Activated CD4-positive, CD25-positive, alpha-beta regulatory T cell treated with anti-CD3 and anti-CD28 coated beads, Interleukin-2, amount 50 U/mL, for 16 hours (primary cell): ENCODE data around the gene TNRC18.
"Not testable (repeated sequence)": the region's sequence is repeated elsewhere in the genome, so short reads cannot be mapped to it uniquely, and the experiment has no call there.

Experiments
- DNase-seq: peaks from one replicate; pipeline ENCODE4 v3.0.0-alpha.2; 2020; ENCODE audit warnings: low read depth, low spot score

TNRC18 gene

DNA sequence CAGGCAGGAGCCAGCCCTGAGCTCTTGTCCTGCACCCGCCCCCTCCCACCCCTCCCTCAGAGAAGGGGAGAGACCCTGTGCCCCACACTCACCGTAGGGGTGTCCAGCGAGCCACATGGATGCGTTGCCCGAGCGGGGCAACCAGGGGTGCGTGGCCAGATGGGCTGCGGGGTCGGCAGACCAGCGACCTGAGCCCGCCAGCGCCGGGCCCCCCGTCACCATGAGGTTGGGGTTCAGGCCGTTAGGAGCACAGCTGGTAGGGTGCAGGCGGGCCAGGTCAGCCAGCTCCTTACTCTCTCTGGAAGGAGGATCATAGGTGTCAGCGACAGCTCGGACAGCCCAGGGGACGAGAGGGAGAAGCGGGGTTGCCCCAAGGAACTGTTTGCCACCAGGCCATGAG is 46.4 kb downstream of the TNRC18 start:
- DNase-seq, result no peak

DNA sequence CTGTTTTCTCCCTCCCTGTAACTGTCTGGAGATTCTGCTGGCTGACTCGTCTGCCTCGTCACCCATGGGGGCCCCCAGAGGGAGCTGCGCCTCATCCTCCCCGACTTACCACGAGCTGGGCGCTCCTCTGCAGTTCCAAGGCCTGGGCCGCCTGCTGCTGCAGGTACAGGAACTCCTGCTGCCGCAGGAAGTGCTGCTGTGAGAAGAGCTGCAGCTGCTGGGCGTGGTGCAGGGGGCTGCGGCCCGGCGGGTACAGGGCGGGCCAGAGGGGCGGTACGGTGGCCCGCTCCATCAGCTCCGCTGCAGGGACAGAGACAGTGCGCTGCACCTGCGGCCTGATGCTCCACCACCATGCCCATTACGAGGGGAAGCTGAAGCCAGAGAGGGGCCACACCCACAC is 47.7 kb downstream of the TNRC18 start:
- no peak for DNase-seq

DNA sequence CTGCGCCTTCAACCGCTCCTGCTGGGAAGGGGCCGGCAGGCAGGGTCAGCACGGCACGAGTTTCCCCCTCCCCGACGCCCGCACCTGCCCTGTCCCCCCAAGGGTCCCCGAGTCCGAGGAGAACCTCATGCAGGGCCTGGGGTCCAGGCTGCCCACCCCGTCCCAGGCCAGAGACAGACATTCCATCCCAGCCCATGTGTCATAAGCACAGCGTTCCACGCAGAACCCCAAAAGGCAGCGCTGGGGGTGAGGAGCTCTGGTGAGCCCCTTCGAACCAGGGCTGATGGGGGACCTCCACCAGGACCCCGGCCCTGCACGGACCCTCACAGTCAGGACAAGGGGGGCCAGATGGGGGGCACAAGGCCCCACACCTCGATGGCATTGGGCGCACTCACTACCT is 49.2 kb downstream of the TNRC18 start:
- no peak for DNase-seq

DNA sequence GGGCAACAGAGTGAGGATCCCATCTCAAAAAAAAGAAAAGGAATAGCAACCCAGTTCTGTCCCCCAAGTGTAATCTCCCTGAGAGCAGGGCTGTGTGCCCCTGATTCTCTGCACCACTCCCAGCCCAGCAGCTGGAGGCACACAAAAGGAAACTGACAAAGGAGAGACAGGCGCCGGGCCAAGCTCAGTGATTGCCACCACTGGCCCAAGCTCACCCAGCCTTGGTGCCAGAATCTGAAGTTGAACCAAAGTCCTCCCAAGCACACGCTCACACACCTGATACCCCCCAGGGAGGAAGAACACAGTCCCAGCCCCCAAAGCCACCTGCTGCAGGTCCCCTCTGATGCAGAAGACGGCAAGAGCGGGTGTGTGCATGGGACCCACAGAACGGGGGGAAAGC is 50.3 kb downstream of the TNRC18 start:
- DNase-seq, result no peak

DNA sequence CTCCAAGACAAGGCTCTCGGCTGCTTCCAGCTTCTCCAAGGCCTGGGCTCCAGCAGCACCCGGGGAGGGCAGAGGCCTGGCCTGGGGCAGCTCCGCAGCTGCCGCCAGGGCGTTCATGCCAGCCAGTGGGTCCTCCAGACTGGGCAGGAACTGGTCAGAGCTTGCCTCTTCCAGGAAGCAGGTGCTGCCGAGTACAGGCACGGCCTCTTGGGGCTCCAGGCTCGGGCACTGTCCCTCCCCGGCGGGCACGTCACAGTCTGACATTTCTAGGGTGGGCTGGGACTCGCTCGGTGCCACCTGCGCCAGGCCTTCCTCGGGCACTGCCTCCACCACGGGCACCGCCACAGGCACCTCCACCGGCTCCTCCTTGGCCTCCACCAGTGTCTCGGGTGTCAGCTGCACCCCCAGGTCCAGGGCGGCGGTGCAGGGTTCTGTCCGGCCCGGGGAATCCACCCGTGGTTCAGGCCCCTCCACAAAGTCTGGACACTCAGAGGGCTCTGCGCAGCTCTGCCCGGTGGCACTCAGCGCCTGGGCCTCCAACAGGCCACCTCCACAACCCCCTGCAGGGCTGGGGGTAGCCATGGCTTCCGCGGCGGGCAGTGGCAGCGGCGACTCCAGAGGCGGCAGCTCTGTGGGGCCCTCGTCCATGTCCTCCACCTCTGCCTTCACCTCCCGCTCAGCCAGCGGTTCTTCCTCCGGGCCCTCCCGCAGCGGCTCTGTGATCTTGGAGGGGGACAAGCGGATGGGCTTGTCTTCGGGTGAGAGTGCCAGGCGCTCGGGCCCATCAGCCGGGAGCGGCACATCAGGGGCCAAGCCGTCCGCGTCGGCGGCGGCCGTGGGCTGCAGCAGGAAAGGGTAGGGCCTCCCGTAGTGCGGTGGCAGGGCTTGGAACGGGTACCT is 52.9 kb downstream of the TNRC18 start:
- DNase-seq, result no peak

DNA sequence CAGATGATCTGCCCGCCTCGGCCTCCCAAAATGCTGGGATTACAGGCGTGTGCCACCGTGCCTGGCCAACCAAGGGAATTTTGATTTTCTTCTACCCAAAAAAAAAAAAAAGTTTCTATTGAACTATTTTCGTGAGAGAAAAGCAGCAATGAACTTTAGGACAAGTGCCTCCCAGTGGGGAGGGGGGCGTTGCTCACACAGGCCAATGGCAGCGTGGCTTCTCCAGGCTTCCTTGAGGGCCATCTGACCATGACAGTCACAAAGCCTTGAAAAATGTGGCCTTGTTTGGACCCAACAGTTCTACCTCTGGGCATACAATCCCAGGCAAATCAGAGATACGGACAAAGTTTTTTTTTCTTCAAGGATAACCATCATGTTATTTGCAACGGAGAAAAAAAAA is 56.0 kb downstream of the TNRC18 start:
- DNase-seq, result no peak

DNA sequence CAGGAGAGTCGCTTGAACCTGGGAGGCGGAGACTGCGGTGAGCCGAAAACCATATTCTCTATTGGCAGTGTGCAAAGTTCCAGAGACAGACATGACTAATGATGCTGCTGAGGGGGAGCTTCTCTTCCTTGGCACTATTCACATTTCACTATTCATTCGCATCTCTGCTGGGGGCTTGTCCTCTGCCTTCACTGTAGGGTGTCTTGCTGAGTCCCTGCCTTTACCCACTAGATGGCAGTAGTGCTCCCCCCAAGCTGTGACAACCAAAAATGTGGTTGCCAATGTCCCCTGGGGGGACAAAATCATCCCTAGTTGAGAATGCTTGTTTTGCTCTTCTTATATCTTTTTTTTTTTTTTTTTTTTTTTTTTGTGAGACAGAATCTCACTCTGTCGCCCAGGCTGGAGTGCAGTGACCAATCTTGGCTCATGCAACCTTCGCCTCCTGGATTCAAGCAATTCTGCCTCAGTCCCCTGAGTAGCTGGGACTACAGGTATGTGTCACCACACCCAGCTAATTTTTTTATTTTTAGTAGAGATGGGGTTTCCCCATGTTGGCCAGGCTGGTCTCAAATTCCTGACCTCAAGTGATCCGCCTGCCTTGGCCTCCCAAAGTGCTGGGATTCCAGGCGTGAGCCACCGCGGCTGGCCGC is 57.5 kb downstream of the TNRC18 start:
- DNase-seq, result peak; percentile 46

DNA sequence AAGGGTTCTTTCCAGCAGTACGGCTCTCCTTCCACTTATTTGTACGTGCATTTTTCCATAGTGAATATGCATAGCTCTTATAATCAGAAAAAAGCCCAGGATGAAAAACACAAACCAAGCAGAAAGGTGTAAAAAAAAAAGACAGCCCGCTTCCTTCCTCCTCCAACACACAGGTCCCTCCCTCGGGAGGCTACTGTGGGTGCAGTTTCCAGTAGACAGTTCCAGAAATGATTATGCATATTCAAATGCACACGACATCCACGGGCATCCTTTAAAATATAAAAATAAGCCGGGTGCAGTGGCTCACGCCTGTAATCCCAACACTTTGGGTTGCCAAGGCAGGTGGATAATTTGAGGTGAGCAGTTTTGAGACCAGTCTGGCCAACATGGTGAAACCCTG is 59.9 kb downstream of the TNRC18 start:
- no peak for DNase-seq

DNA sequence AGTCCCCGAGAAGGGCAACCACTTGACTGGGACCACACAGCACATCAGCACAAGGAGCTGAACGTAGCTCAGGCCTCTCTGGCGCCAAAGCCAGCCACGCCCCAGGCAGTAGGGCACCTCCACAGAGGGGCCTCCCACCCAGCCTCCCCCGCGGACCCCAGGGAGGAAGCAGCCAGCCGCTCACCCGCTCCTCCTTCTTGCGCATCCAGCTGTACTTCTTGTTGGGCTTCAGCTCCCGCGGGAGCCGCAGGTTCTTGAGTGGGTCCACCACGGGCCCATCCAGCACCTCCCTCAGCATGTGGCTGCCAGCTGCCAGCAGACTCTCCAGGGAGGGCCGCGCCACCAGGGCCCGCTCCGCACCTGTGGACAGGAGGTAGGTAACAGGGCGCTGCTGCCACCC is 61.2 kb downstream of the TNRC18 start:
- no peak for DNase-seq

DNA sequence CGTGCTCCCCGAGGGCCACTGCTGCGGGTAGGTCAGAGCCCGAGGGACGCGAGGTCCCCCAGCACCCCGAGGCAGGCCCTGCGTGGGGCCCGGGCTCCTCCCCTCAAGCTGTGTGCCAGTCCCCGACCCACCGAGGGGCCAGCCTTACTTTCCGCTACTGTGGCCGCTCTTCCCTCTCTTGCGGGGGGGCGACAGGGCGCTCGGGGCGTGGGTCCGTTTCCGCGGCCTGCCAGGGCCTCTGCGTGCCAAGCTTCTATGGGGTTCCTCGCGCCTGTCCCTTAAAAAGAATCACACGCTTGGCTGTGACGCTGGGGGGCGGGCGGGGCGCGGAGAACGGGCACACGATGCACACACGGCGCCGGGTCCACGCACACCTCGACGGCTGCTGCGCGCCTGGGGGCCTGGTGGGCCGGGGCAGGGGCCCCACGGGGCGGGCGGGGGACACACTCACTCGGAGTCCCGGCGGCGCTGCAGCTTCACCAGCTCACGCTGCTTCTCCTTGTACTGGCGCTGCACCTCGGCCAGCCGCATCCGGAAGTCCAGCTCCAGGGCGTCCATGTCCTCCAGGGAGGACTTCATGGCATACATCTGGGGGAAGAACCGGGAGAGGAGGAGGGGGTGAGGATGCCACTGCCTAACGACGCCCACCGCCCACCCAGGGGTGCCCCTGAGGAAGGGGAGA is 62.0 kb downstream of the TNRC18 start:
- DNase-seq, result no peak

DNA sequence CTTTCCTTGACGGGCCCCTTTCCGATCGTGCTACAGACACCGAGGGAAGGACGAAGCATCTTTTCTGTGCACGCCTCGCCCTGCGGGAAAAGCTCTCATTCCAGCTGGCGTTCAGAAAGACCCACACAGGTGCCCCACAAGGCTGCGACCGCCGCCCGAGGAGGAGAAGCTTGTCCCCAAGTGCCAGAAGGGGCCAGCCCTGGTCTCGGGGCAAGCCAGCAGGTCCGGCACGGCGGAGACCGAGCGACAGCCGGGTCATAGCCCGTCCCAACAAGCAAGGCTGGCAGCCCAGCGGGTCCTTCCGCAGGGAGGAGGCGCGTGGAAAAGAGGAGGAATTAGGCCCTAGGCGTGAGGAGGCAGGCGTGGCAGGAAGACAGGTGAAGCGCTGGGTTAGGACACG is 62.7 kb downstream of the TNRC18 start:
- no peak for DNase-seq

DNA sequence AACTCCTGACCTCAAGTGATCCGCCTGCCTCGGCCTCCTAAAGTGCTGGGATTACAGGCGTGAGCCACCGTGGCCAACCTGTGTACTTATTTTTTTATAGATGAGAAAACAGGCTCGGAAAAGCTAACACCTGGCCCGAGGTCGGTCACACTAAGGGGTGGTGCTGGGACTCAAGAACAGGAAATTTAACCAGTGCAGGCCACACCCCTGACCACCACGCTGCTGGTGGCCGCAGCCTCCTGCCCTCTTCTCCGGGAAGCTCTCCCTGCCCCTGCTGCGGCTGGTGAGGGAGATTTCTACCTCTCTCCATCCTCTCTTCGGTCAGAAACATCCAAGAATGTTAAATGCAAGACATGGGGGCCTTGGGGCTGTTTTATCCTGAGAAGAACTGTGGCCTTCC is 63.2 kb downstream of the TNRC18 start:
- no peak for DNase-seq

DNA sequence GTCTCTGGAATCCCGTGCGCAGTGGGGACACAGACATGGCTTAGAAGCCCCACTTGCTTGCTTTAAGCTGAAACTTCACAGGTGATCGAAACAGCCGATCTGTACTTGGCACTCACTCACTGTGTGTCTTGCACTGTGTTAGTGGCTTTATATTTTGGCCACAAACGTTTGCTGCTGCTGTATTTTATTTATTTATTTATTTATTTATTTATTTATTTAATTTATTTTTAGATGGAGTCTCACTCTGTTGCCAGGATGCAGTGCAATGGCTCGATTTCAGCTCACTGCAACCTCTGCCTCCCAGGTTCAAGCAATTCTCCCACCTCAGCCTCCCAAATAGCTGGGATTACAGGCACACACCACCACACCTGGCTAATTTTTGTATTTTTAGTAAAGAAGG is 63.6 kb downstream of the TNRC18 start:
- not testable (repeated sequence) for DNase-seq

DNA sequence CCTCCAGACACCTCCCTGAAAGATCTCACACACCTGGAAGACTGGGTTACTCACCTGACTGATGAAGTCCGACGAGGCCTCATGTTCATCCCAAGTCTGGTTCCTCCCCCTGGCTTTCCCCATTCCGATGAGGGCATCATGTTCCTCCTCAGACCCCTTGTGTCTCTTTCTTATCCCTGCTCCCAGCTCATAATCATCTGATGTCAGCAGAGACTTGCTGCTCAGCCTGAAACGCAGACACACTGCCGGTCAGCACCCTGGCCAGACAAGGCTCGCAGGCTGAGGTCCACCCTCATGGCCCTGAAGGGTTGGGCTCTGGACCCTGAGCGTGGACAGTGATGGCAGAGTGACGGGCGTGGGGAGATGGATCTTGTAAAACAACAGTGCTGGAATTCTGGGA is 64.3 kb downstream of the TNRC18 start:
- DNase-seq, result no peak

DNA sequence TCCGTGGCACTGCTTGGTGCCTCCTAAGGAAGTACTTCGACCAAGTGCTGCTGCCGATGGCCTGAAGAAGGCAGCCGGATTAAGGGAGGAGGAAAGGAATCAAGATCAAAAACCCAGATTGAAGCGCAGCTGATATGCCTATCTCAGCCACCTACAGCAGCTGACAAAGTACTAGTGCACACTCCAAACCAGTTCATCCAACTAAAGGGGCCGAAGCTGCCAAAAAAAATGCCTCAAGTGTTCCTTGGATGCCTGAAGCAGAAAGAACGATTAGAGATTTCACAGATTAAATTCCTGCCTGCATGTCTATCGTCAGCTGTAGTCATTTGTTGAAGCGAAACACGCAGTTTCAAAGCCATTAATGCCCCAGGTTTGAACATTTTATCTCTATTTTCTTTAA is 65.7 kb downstream of the TNRC18 start:
- DNase-seq, result no peak

DNA sequence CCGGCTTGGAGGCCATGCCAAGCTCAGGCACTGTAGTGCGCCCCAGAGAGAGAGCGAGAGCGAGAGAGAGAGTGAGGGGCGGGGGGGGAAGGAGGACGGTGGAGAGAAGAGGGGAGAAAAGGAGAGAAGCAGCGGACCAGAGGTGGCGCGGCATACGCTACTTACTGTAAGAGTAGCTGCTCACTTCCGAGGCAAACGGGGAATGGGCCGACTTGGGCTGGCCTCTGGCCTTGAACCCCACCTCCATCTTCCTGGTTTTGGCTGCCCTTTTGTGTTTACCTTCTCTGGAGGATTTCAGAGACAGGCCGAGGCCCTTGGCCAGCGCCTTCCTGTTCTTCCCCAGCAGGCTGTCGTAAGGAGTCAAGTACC is 66.9 kb downstream of the TNRC18 start:
- no peak for DNase-seq

DNA sequence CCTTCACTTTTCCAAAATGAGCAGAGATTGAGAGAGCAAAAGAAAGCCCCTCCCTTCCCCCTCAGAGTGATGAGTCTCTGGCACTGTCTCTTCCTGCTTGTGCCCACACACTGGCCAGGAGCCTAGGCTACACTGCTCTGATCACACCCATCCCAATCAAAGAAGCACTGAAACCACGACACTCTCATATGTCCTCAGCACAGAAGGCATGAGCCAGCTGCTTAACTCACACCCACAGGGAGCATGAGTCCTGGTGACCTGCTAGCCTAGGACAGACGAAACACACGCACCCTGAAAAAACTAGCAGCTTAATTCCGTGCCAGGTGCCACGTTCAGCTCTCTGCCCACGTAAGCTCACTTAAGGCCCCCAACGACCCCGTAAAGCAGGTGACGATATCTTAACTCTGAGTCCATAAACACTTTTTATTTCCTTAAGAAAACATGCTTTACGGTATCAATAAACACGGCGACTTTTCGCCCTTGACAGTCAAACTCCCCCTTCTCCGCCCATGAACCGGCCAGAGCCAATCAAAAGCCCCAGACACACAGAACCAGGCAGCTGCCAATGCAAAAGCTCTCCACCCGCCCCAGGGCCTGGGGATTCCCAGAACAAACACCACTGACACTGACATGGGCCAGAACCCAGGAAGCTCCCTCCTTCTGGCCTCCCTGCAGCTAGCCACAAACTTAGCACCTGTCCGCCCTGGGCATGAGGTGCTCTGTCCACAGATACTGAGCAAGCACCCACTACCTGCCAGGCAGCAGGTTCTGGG is 69.0 kb downstream of the TNRC18 start:
- no peak for DNase-seq

DNA sequence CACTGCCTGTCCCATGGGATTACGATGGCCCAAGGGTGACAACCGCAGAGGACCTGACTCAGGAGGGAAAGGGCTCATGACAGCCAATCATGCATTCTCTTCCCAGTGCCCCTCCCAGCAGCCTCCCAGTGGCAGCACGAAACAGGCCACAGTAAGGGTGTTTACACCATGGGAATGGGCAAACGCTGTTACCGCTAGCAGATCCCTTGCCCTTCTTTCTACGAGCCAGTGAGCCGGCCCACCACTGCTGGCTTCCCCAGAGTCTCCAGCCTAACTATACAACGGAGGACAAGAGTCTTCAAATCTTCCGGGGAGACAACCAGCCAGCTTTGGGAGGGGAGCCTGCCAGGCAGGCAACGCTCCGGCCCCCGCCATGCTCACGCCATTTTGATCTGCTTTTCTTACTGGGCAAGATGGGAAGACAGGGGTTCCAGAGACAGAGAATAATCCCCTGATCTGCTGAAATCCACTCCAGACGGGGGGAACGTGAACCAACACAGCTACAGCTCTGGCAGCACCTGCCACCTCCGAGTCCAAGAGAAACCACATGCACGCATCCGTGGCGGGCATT is 71.1 kb downstream of the TNRC18 start:
- DNase-seq, result no peak

DNA sequence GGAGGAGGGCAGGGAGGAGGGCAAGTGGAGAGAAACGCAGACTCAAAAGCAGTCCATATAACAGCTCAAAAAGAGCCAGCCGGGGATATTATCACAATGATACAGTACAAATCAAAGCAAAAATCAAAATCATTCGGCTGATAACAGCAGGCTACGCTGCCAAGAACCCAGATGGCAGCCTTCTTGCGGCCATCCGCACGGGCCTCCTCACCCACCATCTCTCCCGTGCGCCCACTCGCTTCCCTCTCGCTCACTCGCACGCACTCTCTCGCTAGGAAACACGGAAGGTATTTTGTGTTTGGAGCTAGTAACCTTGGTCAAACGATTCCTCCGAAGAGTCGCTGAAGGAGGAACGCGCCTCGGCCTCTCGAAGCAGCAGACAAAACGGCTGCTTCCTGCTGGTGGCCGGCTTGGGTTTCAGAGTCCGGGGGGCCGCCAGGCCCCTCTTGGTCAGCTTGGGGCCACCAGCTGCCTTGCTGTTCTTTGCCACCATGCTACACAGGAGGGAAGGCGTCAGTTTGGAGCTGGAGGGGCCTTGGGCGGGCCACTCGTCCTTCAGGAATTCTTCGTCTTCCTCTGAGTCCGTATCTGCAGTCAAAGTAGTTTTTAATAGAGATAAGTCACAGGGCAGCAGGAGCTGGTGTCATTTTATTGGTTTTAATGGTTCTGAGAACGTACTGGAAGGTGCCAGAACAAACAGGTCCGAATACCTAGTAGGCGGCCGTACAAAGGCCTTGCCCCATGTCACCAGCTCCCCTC is 71.9 kb downstream of the TNRC18 start:
- no peak for DNase-seq

DNA sequence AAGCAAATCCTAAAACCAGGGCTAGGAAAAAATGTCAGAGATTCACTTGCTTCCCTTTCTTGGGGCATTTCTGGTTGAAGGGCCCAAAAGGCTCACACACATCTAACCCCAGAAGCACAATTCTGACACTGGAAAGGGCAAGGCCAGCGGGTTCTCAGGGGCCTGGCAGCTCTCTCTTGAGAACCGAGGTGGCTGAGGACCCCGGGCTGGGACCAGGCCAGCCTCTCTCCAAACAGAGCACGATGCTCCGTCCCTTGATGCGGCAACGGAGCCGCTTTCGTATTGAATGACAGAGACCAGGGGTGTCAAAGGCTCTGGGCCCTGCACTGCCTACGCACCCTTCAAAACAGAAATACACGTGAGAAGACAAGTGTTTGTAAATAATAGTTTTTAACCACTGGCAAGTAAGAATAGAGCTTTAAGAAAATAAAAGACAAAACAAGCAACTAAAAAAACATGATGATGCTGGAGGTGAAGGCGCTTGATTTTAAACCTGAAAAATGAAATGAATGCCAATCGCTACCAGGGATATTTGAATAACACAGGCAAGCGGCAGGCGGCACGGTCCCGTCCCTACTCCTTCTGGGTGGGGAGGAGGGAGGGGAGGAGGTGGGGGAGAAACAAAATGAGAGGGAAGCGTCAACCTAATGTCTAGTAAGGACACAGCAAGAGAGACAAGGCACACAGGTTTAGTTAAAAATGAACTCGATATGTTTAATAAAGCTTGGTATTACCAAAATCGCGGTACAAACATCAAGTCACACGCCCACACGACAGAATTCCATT is 72.8 kb downstream of the TNRC18 start:
- no peak for DNase-seq
